ENCODE results near the gene NLRX1. TPM values are rescaled to one million over a fixed set of nuclear protein-coding genes. Genes with fewer than 3 reads are reported as not detected.
"Not testable (repeated sequence)": the region's sequence is repeated elsewhere in the genome, so short reads cannot be mapped to it uniquely, and the experiment has no call there.

Gene NLRX1
- total RNA-seq, 3 donors from 2014 or later, result 9.7 to 13.2 (median 9.7) TPM

DNA sequence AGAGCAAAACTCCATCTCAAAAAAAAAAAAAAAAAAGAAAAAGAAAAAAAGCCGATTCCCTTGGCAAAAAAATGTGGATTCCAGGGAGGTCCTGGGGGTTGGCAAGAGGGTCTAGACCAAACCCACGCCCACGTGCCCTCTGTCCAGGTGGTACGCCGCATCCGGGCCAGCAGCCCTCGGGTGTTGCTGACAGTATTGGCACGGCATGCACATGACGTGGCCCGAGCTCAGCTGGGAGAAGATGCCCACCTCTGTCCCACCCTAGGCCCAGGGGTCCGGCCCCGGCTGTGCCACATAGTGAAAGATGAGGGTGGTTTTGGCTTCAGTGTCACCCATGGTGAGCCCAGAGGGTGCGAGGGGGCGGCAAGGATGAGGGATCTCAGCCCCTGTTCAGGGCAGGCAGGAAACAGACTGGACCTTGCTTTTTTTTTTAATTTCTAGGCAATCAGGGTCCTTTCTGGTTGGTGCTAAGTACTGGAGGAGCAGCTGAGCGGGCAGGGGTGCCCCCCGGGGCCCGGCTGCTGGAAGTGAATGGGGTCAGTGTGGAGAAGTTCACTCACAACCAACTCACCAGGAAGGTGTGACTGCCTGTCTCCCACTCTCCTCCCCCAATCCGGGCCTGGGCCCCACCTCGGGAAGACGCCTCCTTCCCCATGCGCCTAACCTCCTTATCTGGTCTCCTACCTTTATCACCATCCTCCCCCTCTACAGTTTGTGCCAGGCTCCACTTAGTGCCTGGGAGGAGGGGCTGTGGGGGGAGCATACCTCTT lies 18.8 kb downstream of the NLRX1 start:
- Mint-ChIP-seq H3K36me3 (ENCODE audit: insufficient read depth) (peaks cover 2% of the 10 kb centered on the region), H3K4me1 (ENCODE audit: low read depth) (no peaks in the 10 kb centered on the region), H3K4me3 (no peak overlapping the region), H3K9me3 (no peaks in the 10 kb centered on the region), H3K27me3 (ENCODE audit: low read depth) (peaks cover 5% of the 10 kb centered on the region)
- DNase-seq (no peak), ATAC-seq (no peak)

- Mint-ChIP-seq H3K9me3 (no peaks in the 10 kb centered on the region), H3K36me3 (ENCODE audit: insufficient read depth) (peaks cover 2% of the 10 kb centered on the region), H3K27me3 (ENCODE audit: low read depth) (peaks cover 5% of the 10 kb centered on the region), H3K4me3 (no peak overlapping the region), H3K4me1 (ENCODE audit: low read depth) (no peaks in the 10 kb centered on the region)
- ATAC-seq (no peak), DNase-seq (no peak)
Measured at GRCh38 chr11:119188067-119188466, 19.5 kb downstream of the NLRX1 start.

GRCh38 chr11:119188887-119189286 lies 20.4 kb downstream of the NLRX1 start:
- no peak for ATAC-seq
- no peaks in the 10 kb centered on the region for H3K9me3 Mint-ChIP-seq
- H3K27me3 Mint-ChIP-seq (ENCODE audit: low read depth), result peaks cover 5% of the 10 kb centered on the region
- no peak for DNase-seq
- no peak overlapping the region for H3K4me3 Mint-ChIP-seq
- no peaks in the 10 kb centered on the region for H3K4me1 Mint-ChIP-seq (ENCODE audit: low read depth)
- H3K36me3 Mint-ChIP-seq (ENCODE audit: insufficient read depth), result no peaks in the 10 kb centered on the region

DNA sequence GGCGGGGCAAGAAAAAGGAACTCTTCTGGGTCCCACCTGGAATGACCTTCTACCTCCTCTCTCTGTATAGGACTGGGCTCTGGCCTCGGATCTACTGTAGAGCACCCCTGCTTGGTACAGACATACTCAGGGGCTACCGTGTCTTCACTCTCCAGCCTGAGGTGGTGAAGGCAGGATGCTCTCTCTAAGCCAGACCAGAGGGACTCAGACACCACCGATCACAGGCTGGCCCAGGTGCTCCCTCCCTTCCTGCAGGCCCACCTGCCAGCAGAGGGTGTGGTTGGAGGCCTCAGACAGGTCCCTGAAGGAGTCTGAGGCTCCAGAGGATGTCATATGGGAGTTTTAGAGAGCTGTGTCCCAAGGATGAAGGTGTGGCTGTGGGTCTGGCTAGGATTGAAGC lies 20.9 kb downstream of the NLRX1 start:
- H3K27me3 Mint-ChIP-seq (ENCODE audit: low read depth), result peaks cover 5% of the 10 kb centered on the region
- no peak for DNase-seq
- no peaks in the 10 kb centered on the region for H3K4me1 Mint-ChIP-seq (ENCODE audit: low read depth)
- ATAC-seq, result no peak
- no peak overlapping the region for H3K4me3 Mint-ChIP-seq
- H3K36me3 Mint-ChIP-seq (ENCODE audit: insufficient read depth), result no peaks in the 10 kb centered on the region
- H3K9me3 Mint-ChIP-seq, result no peaks in the 10 kb centered on the region

GRCh38 chr11:119190531-119190930 lies 22.0 kb downstream of the NLRX1 start:
- no peaks in the 10 kb centered on the region for H3K36me3 Mint-ChIP-seq (ENCODE audit: insufficient read depth)
- no peak overlapping the region for H3K4me3 Mint-ChIP-seq
- DNase-seq (no peak), ATAC-seq (no peak)
- H3K9me3 Mint-ChIP-seq, result no peaks in the 10 kb centered on the region
- no peaks in the 10 kb centered on the region for H3K4me1 Mint-ChIP-seq (ENCODE audit: low read depth)
- peaks cover 5% of the 10 kb centered on the region for H3K27me3 Mint-ChIP-seq (ENCODE audit: low read depth)

- DNase-seq; H3K4me3 Mint-ChIP-seq; H3K36me3 Mint-ChIP-seq (ENCODE audit: insufficient read depth); ATAC-seq; H3K27me3 Mint-ChIP-seq (ENCODE audit: low read depth); H3K9me3 Mint-ChIP-seq; H3K4me1 Mint-ChIP-seq (ENCODE audit: low read depth): not testable (repeated sequence)
Measured at GRCh38 chr11:119191265-119191664, 22.7 kb downstream of the NLRX1 start.

DNA sequence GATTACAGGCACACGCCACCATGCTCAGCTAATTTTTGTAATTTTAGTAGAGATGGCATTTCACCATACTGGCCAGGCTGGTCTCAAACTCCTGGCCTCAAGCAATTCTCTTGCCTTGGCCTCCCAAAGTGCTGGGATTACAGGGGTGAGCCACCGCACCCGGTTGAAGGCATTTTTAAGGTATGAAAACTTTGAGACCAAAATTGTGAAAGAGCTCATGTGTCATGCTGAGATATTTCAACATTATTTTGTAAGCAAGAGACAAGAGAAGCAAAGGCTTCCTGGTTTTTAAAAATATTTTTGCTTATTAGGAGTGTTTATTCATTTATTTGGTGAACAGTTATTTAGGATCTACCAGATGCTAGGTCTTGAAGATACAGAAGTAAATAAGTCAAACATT lies 23.6 kb downstream of the NLRX1 start:
- Mint-ChIP-seq H3K4me1 (ENCODE audit: low read depth) (peaks cover 3% of the 10 kb centered on the region), H3K27me3 (ENCODE audit: low read depth) (no peaks in the 10 kb centered on the region), H3K36me3 (ENCODE audit: insufficient read depth) (no peaks in the 10 kb centered on the region), H3K9me3 (no peaks in the 10 kb centered on the region), H3K4me3 (no peak overlapping the region)
- DNase-seq (no peak), ATAC-seq (no peak)

DNA sequence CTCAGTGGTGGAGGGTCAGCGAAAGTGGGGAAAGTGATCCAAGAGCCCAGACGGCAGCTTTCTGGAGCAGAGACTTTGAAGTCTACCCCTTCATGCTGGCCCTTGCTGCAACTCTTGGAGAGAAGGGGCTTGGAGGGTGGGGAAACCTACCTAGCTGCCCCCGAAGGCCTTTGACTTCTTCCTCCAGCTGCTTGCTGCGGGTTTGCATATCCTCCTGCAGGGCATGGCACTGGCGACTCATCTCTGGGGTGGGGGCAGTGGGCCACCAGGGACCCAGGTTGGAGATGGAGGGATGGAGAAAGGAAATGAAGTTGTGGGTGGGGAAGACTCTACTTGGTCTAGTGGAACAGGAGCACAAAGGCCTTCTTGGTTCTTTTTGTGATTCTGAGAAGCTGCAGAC lies 24.5 kb downstream of the NLRX1 start:
- Mint-ChIP-seq H3K4me3 (no peak overlapping the region), H3K36me3 (ENCODE audit: insufficient read depth) (no peaks in the 10 kb centered on the region), H3K4me1 (ENCODE audit: low read depth) (peaks cover 3% of the 10 kb centered on the region), H3K9me3 (no peaks in the 10 kb centered on the region), H3K27me3 (ENCODE audit: low read depth) (no peaks in the 10 kb centered on the region)
- ATAC-seq (no peak), DNase-seq (no peak)

DNA sequence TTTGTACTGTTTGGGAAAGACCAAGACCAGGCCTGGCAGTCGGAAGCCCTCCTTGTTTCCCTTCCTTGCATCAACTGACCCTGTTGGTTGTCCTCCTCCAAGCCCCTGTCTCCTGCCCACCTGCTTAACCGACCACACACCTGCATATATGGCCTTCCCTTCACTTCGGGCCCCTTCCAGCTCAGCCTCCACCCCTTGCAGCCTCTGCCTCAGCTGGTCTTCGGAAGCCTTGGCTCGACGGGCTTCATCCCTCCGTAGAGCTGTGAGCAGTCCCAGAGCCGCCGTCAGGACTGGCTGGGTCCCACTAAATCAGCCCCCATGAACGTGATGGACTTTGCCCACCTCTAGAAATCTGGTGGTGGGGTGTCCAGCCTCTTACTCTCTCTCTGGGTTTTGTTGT lies 25.1 kb downstream of the NLRX1 start:
- Mint-ChIP-seq H3K4me3 (no peak overlapping the region), H3K36me3 (ENCODE audit: insufficient read depth) (no peaks in the 10 kb centered on the region), H3K27me3 (ENCODE audit: low read depth) (no peaks in the 10 kb centered on the region), H3K9me3 (no peaks in the 10 kb centered on the region), H3K4me1 (ENCODE audit: low read depth) (peaks cover 3% of the 10 kb centered on the region)
- ATAC-seq (no peak), DNase-seq (no peak)

DNA sequence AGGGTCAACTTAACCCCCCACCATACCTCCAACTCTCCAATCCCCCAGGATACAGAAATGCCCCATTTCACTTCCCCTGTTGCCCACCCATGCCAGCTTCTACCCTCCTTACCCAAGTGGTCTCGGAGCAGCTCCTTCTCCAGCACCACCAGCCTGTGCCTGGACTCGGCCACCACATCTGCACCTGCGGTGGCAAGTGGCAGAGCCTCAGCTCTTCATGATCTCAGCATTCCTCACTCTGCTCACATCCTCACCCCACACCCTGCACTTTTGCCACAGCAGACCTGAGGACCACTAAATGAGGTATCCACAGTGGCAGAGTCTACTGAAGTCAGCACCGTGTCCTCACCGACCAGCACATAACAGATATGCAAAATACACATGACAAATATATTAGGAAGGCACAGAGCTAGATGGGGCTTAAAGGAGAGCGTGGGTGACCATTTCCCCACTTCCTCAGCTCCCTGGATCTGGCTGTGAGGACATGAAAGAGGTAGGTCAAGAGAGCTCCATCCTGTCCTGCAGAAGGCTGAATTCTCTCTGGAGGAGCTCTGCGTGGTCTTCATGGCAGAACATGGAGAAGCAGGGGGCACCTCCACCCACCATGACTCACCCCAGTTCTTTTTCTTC lies 26.4 kb downstream of the NLRX1 start:
- Mint-ChIP-seq H3K9me3 (no peaks in the 10 kb centered on the region), H3K4me3 (no peak overlapping the region), H3K27me3 (ENCODE audit: low read depth) (no peaks in the 10 kb centered on the region), H3K4me1 (ENCODE audit: low read depth) (peaks cover 3% of the 10 kb centered on the region), H3K36me3 (ENCODE audit: insufficient read depth) (no peaks in the 10 kb centered on the region)
- no peak for DNase-seq
- no peak for ATAC-seq

DNA sequence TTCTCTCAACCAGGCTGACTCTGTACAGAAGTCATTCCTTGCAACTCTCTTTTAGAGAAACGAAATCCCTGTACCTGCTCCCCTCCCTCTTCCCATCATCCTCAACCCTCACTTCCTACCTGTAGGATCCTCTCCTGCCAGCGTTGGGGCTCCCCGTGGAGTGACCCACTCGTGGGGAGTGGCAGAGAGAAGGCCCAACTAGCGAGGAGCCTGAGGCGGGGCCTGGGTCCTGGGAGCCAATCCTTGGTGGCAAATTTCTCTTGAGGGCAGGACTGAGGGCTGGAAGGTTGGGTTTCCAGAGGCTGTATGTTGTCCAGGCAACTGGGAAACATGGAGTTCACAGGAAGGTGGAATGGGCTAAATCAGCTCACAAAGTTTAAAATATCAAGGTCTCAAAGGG lies 27.2 kb downstream of the NLRX1 start:
- H3K4me1 Mint-ChIP-seq (ENCODE audit: low read depth), result peaks cover 3% of the 10 kb centered on the region
- no peak for ATAC-seq
- no peaks in the 10 kb centered on the region for H3K36me3 Mint-ChIP-seq (ENCODE audit: insufficient read depth)
- H3K4me3 Mint-ChIP-seq, result no peak overlapping the region
- no peak for DNase-seq
- no peaks in the 10 kb centered on the region for H3K27me3 Mint-ChIP-seq (ENCODE audit: low read depth)
- no peaks in the 10 kb centered on the region for H3K9me3 Mint-ChIP-seq

- peaks cover 3% of the 10 kb centered on the region for H3K4me1 Mint-ChIP-seq (ENCODE audit: low read depth)
- H3K4me3 Mint-ChIP-seq, result no peak overlapping the region
- DNase-seq (peak; percentile 61), ATAC-seq (peak; percentile 91 to 95)
- no peaks in the 10 kb centered on the region for H3K27me3 Mint-ChIP-seq (ENCODE audit: low read depth)
- no peaks in the 10 kb centered on the region for H3K9me3 Mint-ChIP-seq
- H3K36me3 Mint-ChIP-seq (ENCODE audit: insufficient read depth), result no peaks in the 10 kb centered on the region
Measured at GRCh38 chr11:119196833-119197483, 28.4 kb downstream of the NLRX1 start.

DNA sequence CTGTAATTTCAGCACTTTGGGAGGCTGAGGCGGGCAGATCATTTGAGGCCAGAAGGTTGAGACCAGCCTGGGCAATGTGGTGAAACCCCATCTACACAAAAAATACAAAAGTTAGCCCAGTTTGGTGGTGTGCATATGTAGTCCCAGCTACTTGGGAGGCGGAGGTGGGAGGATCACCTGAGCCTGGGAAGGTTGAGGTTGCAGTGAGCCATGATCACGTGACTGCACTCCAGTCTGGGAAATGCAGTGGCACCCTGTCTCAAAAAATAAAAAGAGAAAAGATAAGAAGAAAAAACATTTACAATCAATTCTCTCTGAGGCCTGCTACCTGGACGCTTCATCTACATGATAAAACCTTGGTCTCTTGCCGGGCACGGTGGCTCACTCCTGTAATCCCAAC lies 30.4 kb downstream of the NLRX1 start:
- peaks cover 3% of the 10 kb centered on the region for H3K4me1 Mint-ChIP-seq (ENCODE audit: low read depth)
- H3K9me3 Mint-ChIP-seq, result no peaks in the 10 kb centered on the region

GRCh38 chr11:119201236-119201635 lies 32.7 kb downstream of the NLRX1 start:
- not testable (repeated sequence) for ATAC-seq; H3K4me3 Mint-ChIP-seq; H3K9me3 Mint-ChIP-seq; H3K36me3 Mint-ChIP-seq (ENCODE audit: insufficient read depth); H3K27me3 Mint-ChIP-seq (ENCODE audit: low read depth); DNase-seq
- peaks cover 11% of the 10 kb centered on the region for H3K4me1 Mint-ChIP-seq (ENCODE audit: low read depth)

More for the DNA sequence above, 30.4 kb downstream of the NLRX1 start:
- ATAC-seq, result no peak
- Mint-ChIP-seq H3K4me3 (no peak overlapping the region), H3K36me3 (ENCODE audit: insufficient read depth) (no peaks in the 10 kb centered on the region), H3K27me3 (ENCODE audit: low read depth) (no peaks in the 10 kb centered on the region)
- no peak for DNase-seq

GRCh38 chr11:119202554-119202953 lies 34.0 kb downstream of the NLRX1 start:
- Mint-ChIP-seq H3K4me1 (ENCODE audit: low read depth) (peaks cover 8% of the 10 kb centered on the region), H3K9me3 (no peaks in the 10 kb centered on the region), H3K27me3 (ENCODE audit: low read depth) (no peaks in the 10 kb centered on the region), H3K4me3 (no peak overlapping the region), H3K36me3 (ENCODE audit: insufficient read depth) (no peaks in the 10 kb centered on the region)
- ATAC-seq (no peak), DNase-seq (no peak)

All from activated T-cell treated with anti-CD3 and anti-CD28 coated beads, Interleukin-2, amount 50 U/mL, for 4 hours (primary cell).